Activated CD4-positive, alpha-beta T cell treated with anti-CD3 and anti-CD28 coated beads for 48 hours (primary cell): ENCODE measurements around the gene TBC1D5.

Experiments used
- DNase-seq: peaks from one replicate; pipeline ENCODE4 v3.0.0-alpha.2; 2020

The TBC1D5 gene

GRCh38 chr3:17333446-17333845, 409.0 kb downstream of the TBC1D5 start:
- DNase-seq = no peak

- no peak for DNase-seq
Measured at GRCh38 chr3:17330660-17331059, 411.8 kb downstream of the TBC1D5 start.

- DNase-seq = no peak
Measured at GRCh38 chr3:17329927-17330326, 412.5 kb downstream of the TBC1D5 start.

GRCh38 chr3:17322106-17322793, 420.2 kb downstream of the TBC1D5 start:
- DNase-seq = no peak

GRCh38 chr3:17320266-17320665, 422.2 kb downstream of the TBC1D5 start:
- DNase-seq = no peak

GRCh38 chr3:17315897-17316296, 426.5 kb downstream of the TBC1D5 start:
- DNase-seq = no peak

- no peak for DNase-seq
Measured at GRCh38 chr3:17314171-17314570, 428.3 kb downstream of the TBC1D5 start.

- DNase-seq = no peak
Measured at GRCh38 chr3:17313746-17314145, 428.7 kb downstream of the TBC1D5 start.

- no peak for DNase-seq
Measured at GRCh38 chr3:17310983-17311382, 431.4 kb downstream of the TBC1D5 start.

- DNase-seq = no peak
Measured at GRCh38 chr3:17307887-17308286, 434.5 kb downstream of the TBC1D5 start.

GRCh38 chr3:17307482-17307881, 434.9 kb downstream of the TBC1D5 start:
- DNase-seq = no peak

- DNase-seq = no peak
Measured at GRCh38 chr3:17304969-17305368, 437.5 kb downstream of the TBC1D5 start.

GRCh38 chr3:17302774-17303173, 439.7 kb downstream of the TBC1D5 start:
- no peak for DNase-seq

GRCh38 chr3:17302170-17302569, 440.3 kb downstream of the TBC1D5 start:
- no peak for DNase-seq

- no peak for DNase-seq
Measured at GRCh38 chr3:17301271-17301670, 441.2 kb downstream of the TBC1D5 start.

GRCh38 chr3:17300441-17300840, 442.0 kb downstream of the TBC1D5 start:
- DNase-seq = no peak

- no peak for DNase-seq
Measured at GRCh38 chr3:17298038-17298437, 444.4 kb downstream of the TBC1D5 start.

- no peak for DNase-seq
Measured at GRCh38 chr3:17292556-17292955, 449.9 kb downstream of the TBC1D5 start.

- no peak for DNase-seq
Measured at GRCh38 chr3:17290894-17291293, 451.5 kb downstream of the TBC1D5 start.

- DNase-seq = no peak
Measured at GRCh38 chr3:17288839-17289399, 453.5 kb downstream of the TBC1D5 start.

- no peak for DNase-seq
Measured at GRCh38 chr3:17287006-17287689, 455.3 kb downstream of the TBC1D5 start.

- DNase-seq = no peak
Measured at GRCh38 chr3:17278006-17278405, 464.4 kb downstream of the TBC1D5 start.

GRCh38 chr3:17266846-17267245, 475.6 kb downstream of the TBC1D5 start:
- no peak for DNase-seq

- DNase-seq = no peak
Measured at GRCh38 chr3:17261627-17262369, 480.6 kb downstream of the TBC1D5 start.
